ENCODE measurements around the gene WDR77. TPM values are rescaled to one million over a fixed set of nuclear protein-coding genes. Genes with fewer than 3 reads are reported as not detected.

WDR77 gene
- total and polyA plus RNA-seq, 9 of the 15 experiments (the other 6 are each of a cell fraction or from before 2014, with no cell fraction given), result 20.6 to 160 (median 75.3) TPM

GRCh38 chr1:111463029-111463683 is 14.1 kb upstream of the WDR77 start (continued):
- no peak for TF ChIP-seq RBFOX2 (IDR thresholded peaks at IDR 0.05; ENCODE audit: low read depth, low read length)
- TF ChIP-seq CHD1 (IDR thresholded peaks at IDR 0.05; ENCODE audit: low read length), result no peak
- no peak for TF ChIP-seq ZNF146 (CRISPR knock-in tag; IDR thresholded peaks at IDR 0.05; ENCODE audit: unreplicated experiment)
- no peak for TF ChIP-seq ZNF507 (tag; conservative IDR thresholded peaks at IDR 0.05)
- no peak for TF ChIP-seq NCOA4 (IDR thresholded peaks at IDR 0.05; ENCODE audit: partially characterized antibody)
- TF ChIP-seq FOXM1 (IDR thresholded peaks at IDR 0.05; ENCODE audit: low read depth), result no peak
- no peak for TF ChIP-seq FOXM1 (CRISPR knock-in tag; IDR thresholded peaks at IDR 0.05; ENCODE audit: low read depth)
- no peak for TF ChIP-seq EZH2 (IDR thresholded peaks at IDR 0.05; ENCODE audit: borderline replicate concordance, low read depth, low read length)
- no peak for TF ChIP-seq ZNF24 (IDR thresholded peaks at IDR 0.05)
- TF ChIP-seq FIP1L1 (IDR thresholded peaks at IDR 0.05; ENCODE audit: low read depth, low read length, poor library complexity, severe bottlenecking), result no peak

- Histone ChIP-seq H3K4me1 (replicated peaks in 1 of 2; ENCODE audit: control insufficient read depth in 2 of 2, insufficient read depth in 2 of 2, low read length in 2 of 2) (peaks cover 5 to 23% of the 10 kb centered on the region in 2 experiments; a peak in 4 of 5 replicates), H3K79me2 (ENCODE audit: control insufficient read depth, insufficient read depth, low read length) (peaks cover 6% of the 10 kb centered on the region; the same call in 1 of the 3 replicates), H2AFZ (ENCODE audit: low read depth, low read length) (no peak overlapping the region), H3K4me2 (ENCODE audit: insufficient read depth, low read length) (peak overlapping the region; percentile 27), H4K20me1 (replicated peaks; ENCODE audit: control insufficient read depth, insufficient read depth, low read length) (no peaks in the 10 kb centered on the region), H3K9me1 (ENCODE audit: control insufficient read depth, insufficient read depth, low read length) (no peaks in the 10 kb centered on the region), H3K27me3 (ENCODE audit: control insufficient read depth in 2 of 2, insufficient read depth in 2 of 2, low read length in 2 of 2) (no peaks in the 10 kb centered on the region), H3K9me3 (replicated peaks; ENCODE audit: control insufficient read depth, insufficient read depth, low read depth, low read length) (no peaks in the 10 kb centered on the region), H3K36me3 (ENCODE audit: control insufficient read depth, insufficient read depth, low read length) (peaks cover 57% of the 10 kb centered on the region), H3K27ac (ENCODE audit: extremely low read depth, low read depth, low read length) (peak overlapping the region; percentile 59), H3K9ac (ENCODE audit: insufficient read depth in 1 of 2, low read depth in 2 of 2, low read length in 2 of 2) (no peak overlapping the region; a peak in 1 of 4 replicates), H3K4me3 (no peak overlapping the region)
- DNase-seq (ENCODE audit: extremely low read depth in 1 of 4, low spot score in 3 of 4) (no peak), ATAC-seq (peak; percentile 63), FAIRE-seq (no peak)
- no TSS peak for BruUV-seq (replicated peaks)
- in situ Hi-C loops (cut with MboI), result no loop called here
- CTCF ChIA-PET (ENCODE audit: low intra/inter-chr PET ratio), result no interaction called here
- intact Hi-C loops (cut with micrococcal nuclease), result no loop called here
- WGBS (ENCODE audit: insufficient coverage, low coverage, missing lambda C conversion rate), result 47% methylated on average over 4 of the region's 4 CpGs
- POLR2A ChIA-PET, result interaction anchor here (0.6 to 3.7 kb wide), 5 partner anchors 10 to 26 kb away, joined by 3 to 30 read pairs (median 3); partner anchors contain the start of gene WDR77
- no peak for TF ChIP-seq MYBL2 (IDR thresholded peaks at IDR 0.05; ENCODE audit: low read depth)
- no peak for TF ChIP-seq MYBL2 (CRISPR knock-in tag; IDR thresholded peaks at IDR 0.05; ENCODE audit: borderline replicate concordance)
- peak; percentile 70 for TF ChIP-seq MAFG (tag; conservative IDR thresholded peaks at IDR 0.05)
- TF ChIP-seq U2AF2 (optimal IDR thresholded peaks at IDR 0.05; ENCODE audit: low read depth, low read length), result no peak
- TF ChIP-seq KLF16 (IDR thresholded peaks at IDR 0.05), result no peak
- peak; percentile 96 for TF ChIP-seq CEBPB (tag; IDR thresholded peaks at IDR 0.05)
- no peak for TF ChIP-seq ZNF778 (CRISPR knock-in tag; IDR thresholded peaks at IDR 0.05)
- no peak for TF ChIP-seq TSC22D4 (tag; IDR thresholded peaks at IDR 0.05)
- no peak for TF ChIP-seq HNRNPH1 (optimal IDR thresholded peaks at IDR 0.05; ENCODE audit: low read depth, low read length)
- no peak for TF ChIP-seq SNIP1 (IDR thresholded peaks at IDR 0.05; ENCODE audit: low read depth)
- no peak for TF ChIP-seq ZNF324 (CRISPR knock-in tag; IDR thresholded peaks at IDR 0.05)
- TF ChIP-seq TAF7 (tag; IDR thresholded peaks at IDR 0.05), result no peak
- no peak for TF ChIP-seq ZNF354B (CRISPR knock-in tag; IDR thresholded peaks at IDR 0.05)
- TF ChIP-seq FOXA3 (CRISPR knock-in tag; conservative IDR thresholded peaks at IDR 0.05 in 1 of 2, IDR thresholded peaks at IDR 0.05 in 1 of 2), result 0 out of 4 replicates have a peak, but pooled peaks of 1 of the 2 experiments have one; percentile 14
Observed at GRCh38 chr1:111462370-111463028, 13.4 kb upstream of the WDR77 start.
